HCT116 (cell line): ENCODE measurements around the gene CFAP46. TPM values are rescaled to one million over a fixed set of nuclear protein-coding genes. Genes with fewer than 3 reads are reported as not detected.

ENCODE experiments used
- ATAC-seq: fragments of 200-7000 bp; cut with Tn5 transposase; 2 replicates; pipeline ENCODE4 v1.9.1; 2020; ENCODE audit warnings: mild to moderate bottlenecking, moderate library complexity
- BruUV-seq: library from RNA; stranded (reverse); fragments of 400-500 nt; replicated peaks from 2 replicates; lab custom pipeline; 2021; lab: Mats Ljungman, UMichigan
- CTCF ChIA-PET: fragments of 300-600 bp; sonication (Branson Sonifier 250); formaldehyde crosslinking; loops from one replicate; lab custom pipeline; 2021; ENCODE audit warnings: antibody characterized with exemption; lab: Charles Lee
- POLR2A ChIA-PET: fragments of 300-600, 350-600 bp; sonication (Branson Sonifier 250); formaldehyde crosslinking; loops from one replicate; lab custom pipeline; 2021; ENCODE audit warnings: antibody characterized with exemption; lab: Charles Lee
- RAD21 ChIA-PET, 2 experiments: fragments of 300-600 bp; sonication (Branson Sonifier 250); formaldehyde crosslinking; loops; one replicate each; lab custom pipeline; 2023; ENCODE audit warnings: low total read pairs in 2 of 2; ENCODE audit not compliant: uncharacterized antibody in 2 of 2, unreplicated experiment in 2 of 2, low non-redundant PET in 1 of 2; lab: Charles Lee
- DNase-seq: peaks from one replicate; pipeline ENCODE4 v3.0.0-alpha.2; 2010; ENCODE audit warnings: low read depth, low spot score
- H2AFZ ChIP-seq: fragments of 200-600 bp; shearing (Covaris generic), sonication (generic); 2 replicates; pipeline ENCODE4 v1.6.1; 2017; ENCODE audit warnings: low read depth, mixed run types, mixed read lengths, antibody characterized with exemption, low read length; ENCODE audit not compliant: poor library complexity, severe bottlenecking
- H3K27ac ChIP-seq: 2 replicates; pipeline ENCODE4 v1.5.1; 2012; ENCODE audit warnings: low read depth, low read length
- H3K27me3 ChIP-seq: fragments of 200-600 bp; sonication (generic); 2 replicates; pipeline ENCODE4 v1.6.1; 2016; ENCODE audit warnings: mixed run types, low read length, mixed read lengths; ENCODE audit not compliant: insufficient read depth
- H3K36me3 ChIP-seq, 2 experiments: fragments of 200-500 bp in 1 of 2; fragments of 200-600 bp in 1 of 2; sonication (Bioruptor generic) in 1 of 2; sonication (generic) in 1 of 2; 2 replicates each; pipeline versions ENCODE4 v1.5.1 to v1.6.1; 2014 to 2016; ENCODE audit warnings: low read length in 2 of 2, inconsistent platforms in 1 of 2, mixed read lengths in 1 of 2, mixed run types in 1 of 2; ENCODE audit not compliant: insufficient read depth in 2 of 2, control insufficient read depth in 1 of 2
- H3K4me1 ChIP-seq, 2 experiments: fragments of 200-600 bp in 1 of 2; sonication (generic) in 1 of 2; 2 replicates each; pipeline versions ENCODE4 v1.5.1 to v1.6.1; 2012 to 2017; ENCODE audit warnings: low read length in 2 of 2, inconsistent platforms in 1 of 2, mild to moderate bottlenecking in 1 of 2, mixed read lengths in 1 of 2, mixed run types in 1 of 2, moderate library complexity in 1 of 2; ENCODE audit not compliant: insufficient read depth in 2 of 2, control insufficient read depth in 1 of 2
- H3K4me2 ChIP-seq: fragments of 200-600 bp; sonication (generic); 2 replicates; pipeline ENCODE4 v1.6.1; 2017; ENCODE audit warnings: mixed run types, low read length, mixed read lengths
- H3K4me3 ChIP-seq, 2 experiments: fragments of 200-600 bp in 1 of 2; sonication (generic) in 1 of 2; replicated peaks in 1 of 2; 2 replicates each; pipeline ENCODE4 v1.5.1; 2011 to 2016; ENCODE audit warnings: low read length in 2 of 2, control low read depth in 1 of 2, low read depth in 1 of 2, mild to moderate bottlenecking in 1 of 2, mixed read lengths in 1 of 2, mixed run types in 1 of 2
- H3K79me2 ChIP-seq: fragments of 200-600 bp; sonication (generic); 2 replicates; pipeline ENCODE4 v1.6.1; 2017; ENCODE audit warnings: mild to moderate bottlenecking, mixed run types, low read length, moderate library complexity, mixed read lengths; ENCODE audit not compliant: insufficient read depth
- H3K9ac ChIP-seq: fragments of 200-600 bp; sonication (generic); 2 replicates; pipeline ENCODE4 v1.6.1; 2016; ENCODE audit warnings: low read length, mixed read lengths
- H3K9me2 ChIP-seq: fragments of 200-600 bp; sonication (generic), shearing (Covaris generic); 2 replicates; pipeline ENCODE4 v1.6.1; 2017; ENCODE audit warnings: mixed run types, mild to moderate bottlenecking, moderate library complexity; ENCODE audit not compliant: insufficient read depth
- H3K9me3 ChIP-seq, 2 experiments: fragments of 200-500 bp in 1 of 2; fragments of 200-600 bp in 1 of 2; sonication (Bioruptor generic) in 1 of 2; sonication (generic) in 1 of 2; 2 replicates each; pipeline ENCODE4 v1.6.1; 2014 to 2017; ENCODE audit warnings: low read length in 2 of 2, mixed read lengths in 2 of 2, inconsistent platforms in 1 of 2, low read depth in 1 of 2, mild to moderate bottlenecking in 1 of 2, mixed run types in 1 of 2, moderate library complexity in 1 of 2; ENCODE audit not compliant: control insufficient read depth in 1 of 2, insufficient read depth in 1 of 2
- H4K20me1 ChIP-seq: fragments of 200-600 bp; sonication (generic), shearing (Covaris generic); 2 replicates; pipeline ENCODE4 v1.6.1; 2017; ENCODE audit warnings: mixed run types, mild to moderate bottlenecking, moderate library complexity; ENCODE audit not compliant: insufficient read depth
- ATF3 ChIP-seq: IDR thresholded peaks from 2 replicates; pipeline ENCODE4 v1.6.1; 2012
- CBX3 ChIP-seq: IDR thresholded peaks from 2 replicates; pipeline ENCODE4 v1.6.1; 2012; ENCODE audit warnings: low read depth
- CEBPB ChIP-seq: IDR thresholded peaks from 2 replicates; pipeline ENCODE4 v1.6.1; 2012; ENCODE audit warnings: low read depth
- ELF1 ChIP-seq: IDR thresholded peaks from 2 replicates; pipeline ENCODE4 v1.6.1; 2012; ENCODE audit warnings: low read depth, borderline replicate concordance
- EZH2phosphoT487 ChIP-seq: fragments of 200-600 bp; IDR thresholded peaks from 2 replicates; pipeline ENCODE4 v1.6.1; 2018; ENCODE audit warnings: antibody characterized with exemption, borderline replicate concordance
- JUND ChIP-seq: IDR thresholded peaks from 2 replicates; pipeline ENCODE4 v1.6.1; 2012
- POLR2A ChIP-seq: IDR thresholded peaks from 2 replicates; pipeline ENCODE4 v1.7.0; 2011; ENCODE audit warnings: borderline replicate concordance; ENCODE audit not compliant: insufficient read depth, insufficient read length; ENCODE audit errors: extremely low read depth
- SIN3A ChIP-seq: IDR thresholded peaks from 2 replicates; pipeline ENCODE4 v1.6.1; 2012; ENCODE audit warnings: low read depth
- SRF ChIP-seq: IDR thresholded peaks from 2 replicates; pipeline ENCODE4 v1.6.1; 2012; ENCODE audit warnings: low read depth
- ZFX ChIP-seq: fragments of 450-650 bp; IDR thresholded peaks from 2 replicates; pipeline ENCODE4 v1.6.1; 2017
- ZNF274 ChIP-seq: fragments of 200-500 bp; sonication (Bioruptor generic); IDR thresholded peaks from 2 replicates; pipeline ENCODE4 v1.6.1; 2014; ENCODE audit warnings: mild to moderate bottlenecking, low read depth, low read length, inconsistent platforms
- intact Hi-C: fragments of 100-400 bp; cut with micrococcal nuclease; formaldehyde crosslinking; loops from 2 replicates; pipeline ENCODE4 v1.10.0; 2022
- total RNA-seq: library from RNA; stranded (reverse); gene quantifications from one replicate; pipeline ENCODE4 v1.2.1, GENCODE V29; 2021; ENCODE audit not compliant: unreplicated experiment
- TF ChIP-seq, protein P1 (sequence below): IDR thresholded peaks from 2 replicates; pipeline ENCODE4 v1.6.1; 2011; ENCODE audit warnings: mild to moderate bottlenecking, low read length, moderate library complexity; ENCODE audit not compliant: insufficient replicate concordance; ENCODE audit errors: extremely low read depth
- TF ChIP-seq, protein P2 (sequence below): IDR thresholded peaks from 2 replicates; pipeline ENCODE4 v1.6.1; 2012; ENCODE audit warnings: low read depth

CFAP46 gene
- total RNA-seq, 1 experiment from 2014 or later = 1.4 TPM

GRCh38 chr10:132836248-132836831 is 106.0 kb downstream of the CFAP46 start:
- Histone ChIP-seq H3K4me3 (no peak overlapping the region), H2AFZ (no peak overlapping the region), H4K20me1 (no peaks in the 10 kb centered on the region), H3K9ac (no peak overlapping the region), H3K79me2 (no peaks in the 10 kb centered on the region), H3K9me2 (no peaks in the 10 kb centered on the region)
- no peak for ATAC-seq
- intact Hi-C loops = no loop called here
- ChIA-PET CTCF (no interaction called here), POLR2A (no interaction called here)
- BruUV-seq = no TSS peak
- TF ChIP-seq SRF = no peak
- no peak for TF ChIP-seq EZH2phosphoT487
- no peak for TF ChIP-seq CBX3
- TF ChIP-seq SIN3A = no peak
- no peak for TF ChIP-seq ZFX
- TF ChIP-seq, protein P1, sequence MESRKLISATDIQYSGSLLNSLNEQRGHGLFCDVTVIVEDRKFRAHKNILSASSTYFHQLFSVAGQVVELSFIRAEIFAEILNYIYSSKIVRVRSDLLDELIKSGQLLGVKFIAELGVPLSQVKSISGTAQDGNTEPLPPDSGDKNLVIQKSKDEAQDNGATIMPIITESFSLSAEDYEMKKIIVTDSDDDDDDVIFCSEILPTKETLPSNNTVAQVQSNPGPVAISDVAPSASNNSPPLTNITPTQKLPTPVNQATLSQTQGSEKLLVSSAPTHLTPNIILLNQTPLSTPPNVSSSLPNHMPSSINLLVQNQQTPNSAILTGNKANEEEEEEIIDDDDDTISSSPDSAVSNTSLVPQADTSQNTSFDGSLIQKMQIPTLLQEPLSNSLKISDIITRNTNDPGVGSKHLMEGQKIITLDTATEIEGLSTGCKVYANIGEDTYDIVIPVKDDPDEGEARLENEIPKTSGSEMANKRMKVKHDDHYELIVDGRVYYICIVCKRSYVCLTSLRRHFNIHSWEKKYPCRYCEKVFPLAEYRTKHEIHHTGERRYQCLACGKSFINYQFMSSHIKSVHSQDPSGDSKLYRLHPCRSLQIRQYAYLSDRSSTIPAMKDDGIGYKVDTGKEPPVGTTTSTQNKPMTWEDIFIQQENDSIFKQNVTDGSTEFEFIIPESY = no peak
- TF ChIP-seq, all 23 proteins: peak for 0
- RAD21 ChIA-PET = no interaction called here
- H3K9me3 ChIP-seq = no peaks in the 10 kb centered on the region
- H3K4me1 ChIP-seq = no peaks in the 10 kb centered on the region
- H3K27me3 ChIP-seq = 0 out of 2 replicates have a peak, but pooled peaks cover 6% of the 10 kb centered on the region
- no peak for DNase-seq
- no peak overlapping the region for H3K27ac ChIP-seq
- H3K4me2 ChIP-seq = no peak overlapping the region
- no peaks in the 10 kb centered on the region for H3K36me3 ChIP-seq

DNA sequence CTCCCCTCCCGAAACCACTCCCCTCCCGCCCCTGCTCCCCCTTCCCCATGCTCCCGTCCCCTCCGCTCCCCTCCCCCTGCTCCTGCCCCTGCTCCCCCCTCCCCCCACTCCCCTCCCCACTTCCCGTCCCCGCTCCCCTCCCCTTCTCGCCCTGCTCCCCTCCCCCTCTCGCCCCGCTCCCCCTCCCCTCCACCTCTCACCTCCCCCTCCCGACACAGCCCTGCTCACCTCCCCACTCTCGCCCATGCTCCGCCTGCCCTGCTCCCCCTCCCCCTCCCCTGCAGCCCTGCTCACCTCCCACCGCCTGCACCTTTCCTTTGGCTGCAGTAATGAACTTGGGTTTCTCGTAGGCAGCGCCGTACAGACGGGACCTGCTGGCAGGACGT is 106.5 kb downstream of the CFAP46 start:
- Histone ChIP-seq H3K4me3 (no peak overlapping the region), H4K20me1 (no peaks in the 10 kb centered on the region), H3K9me3 (no peaks in the 10 kb centered on the region), H3K9ac (no peak overlapping the region), H3K4me2 (no peak overlapping the region), H3K36me3 (no peaks in the 10 kb centered on the region), H3K9me2 (no peaks in the 10 kb centered on the region), H2AFZ (no peak overlapping the region), H3K27me3 (peaks cover 9% of the 10 kb centered on the region), H3K27ac (no peak overlapping the region), H3K4me1 (no peaks in the 10 kb centered on the region), H3K79me2 (no peaks in the 10 kb centered on the region)
- intact Hi-C loops = no loop called here
- DNase-seq (no peak), ATAC-seq (no peak)
- ChIA-PET POLR2A (no interaction called here), RAD21 (no interaction called here), CTCF (no interaction called here)
- no TSS peak for BruUV-seq
- TF ChIP-seq CEBPB (no peak), ZNF274 (no peak), JUND (no peak), ELF1 (no peak), POLR2A (no peak), ATF3 (no peak), ZFX (no peak)
- TF ChIP-seq, protein P1 = no peak
- TF ChIP-seq, protein P2, sequence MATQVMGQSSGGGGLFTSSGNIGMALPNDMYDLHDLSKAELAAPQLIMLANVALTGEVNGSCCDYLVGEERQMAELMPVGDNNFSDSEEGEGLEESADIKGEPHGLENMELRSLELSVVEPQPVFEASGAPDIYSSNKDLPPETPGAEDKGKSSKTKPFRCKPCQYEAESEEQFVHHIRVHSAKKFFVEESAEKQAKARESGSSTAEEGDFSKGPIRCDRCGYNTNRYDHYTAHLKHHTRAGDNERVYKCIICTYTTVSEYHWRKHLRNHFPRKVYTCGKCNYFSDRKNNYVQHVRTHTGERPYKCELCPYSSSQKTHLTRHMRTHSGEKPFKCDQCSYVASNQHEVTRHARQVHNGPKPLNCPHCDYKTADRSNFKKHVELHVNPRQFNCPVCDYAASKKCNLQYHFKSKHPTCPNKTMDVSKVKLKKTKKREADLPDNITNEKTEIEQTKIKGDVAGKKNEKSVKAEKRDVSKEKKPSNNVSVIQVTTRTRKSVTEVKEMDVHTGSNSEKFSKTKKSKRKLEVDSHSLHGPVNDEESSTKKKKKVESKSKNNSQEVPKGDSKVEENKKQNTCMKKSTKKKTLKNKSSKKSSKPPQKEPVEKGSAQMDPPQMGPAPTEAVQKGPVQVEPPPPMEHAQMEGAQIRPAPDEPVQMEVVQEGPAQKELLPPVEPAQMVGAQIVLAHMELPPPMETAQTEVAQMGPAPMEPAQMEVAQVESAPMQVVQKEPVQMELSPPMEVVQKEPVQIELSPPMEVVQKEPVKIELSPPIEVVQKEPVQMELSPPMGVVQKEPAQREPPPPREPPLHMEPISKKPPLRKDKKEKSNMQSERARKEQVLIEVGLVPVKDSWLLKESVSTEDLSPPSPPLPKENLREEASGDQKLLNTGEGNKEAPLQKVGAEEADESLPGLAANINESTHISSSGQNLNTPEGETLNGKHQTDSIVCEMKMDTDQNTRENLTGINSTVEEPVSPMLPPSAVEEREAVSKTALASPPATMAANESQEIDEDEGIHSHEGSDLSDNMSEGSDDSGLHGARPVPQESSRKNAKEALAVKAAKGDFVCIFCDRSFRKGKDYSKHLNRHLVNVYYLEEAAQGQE = no peak
